Right atrium auricular region (tissue), 2 donors: ENCODE measurements around the gene PRUNE2. TPM values are rescaled to one million over a fixed set of nuclear protein-coding genes. Genes with fewer than 3 reads are reported as not detected.
A peak's percentile ranks its signal among the peaks of the same experiment; 100 is the strongest.

Experiments
- DNase-seq: peaks from one replicate; pipeline ENCODE4 v3.0.0-alpha.2; 2019; ENCODE audit warnings: low spot score
- H3K27ac ChIP-seq, 2 donors: fragments of 200-600 bp; sonication (generic); 1 replicate in 1 of 2; 2 replicates in 1 of 2; pipeline ENCODE4 v1.5.1; 2016 to 2019
- H3K27me3 ChIP-seq, 2 donors: fragments of 200-600 bp; sonication (generic); one replicate each; pipeline versions ENCODE4 v1.5.1 to v1.6.0; 2017 to 2019
- H3K36me3 ChIP-seq: fragments of 200-600 bp; sonication (generic); one replicate; pipeline ENCODE4 v1.5.1; 2016
- H3K4me1 ChIP-seq, 2 donors: fragments of 200-600 bp; sonication (generic); one replicate each; pipeline versions ENCODE4 v1.5.1 to v1.6.0; 2017 to 2019
- H3K4me3 ChIP-seq, 2 donors: fragments of 200-600 bp; sonication (generic); 1 replicate in 1 of 2; 2 replicates in 1 of 2; pipeline ENCODE4 v1.5.1; 2017 to 2019; ENCODE audit warnings: mild to moderate bottlenecking in 1 of 2, moderate library complexity in 1 of 2
- H3K9me3 ChIP-seq, 2 donors: fragments of 200-600 bp; sonication (generic); one replicate each; pipeline ENCODE4 v1.5.1; 2019
- total RNA-seq, 2 donors: library from RNA; depleted of rRNA; stranded (reverse); fragments of >200 nt; gene quantifications; one replicate each; pipeline ENCODE4 v1.1.0, GENCODE V29; 2016
- TF ChIP-seq, protein P1 (sequence below), 2 donors: fragments of 200-600 bp; sonication (generic); IDR thresholded peaks; one replicate each; pipeline ENCODE4 v1.5.1; 2019; ENCODE audit warnings: antibody characterized with exemption in 2 of 2

PRUNE2 gene
- total RNA-seq, 2 donors from 2014 or later = 15.4 to 28.5 TPM

DNA sequence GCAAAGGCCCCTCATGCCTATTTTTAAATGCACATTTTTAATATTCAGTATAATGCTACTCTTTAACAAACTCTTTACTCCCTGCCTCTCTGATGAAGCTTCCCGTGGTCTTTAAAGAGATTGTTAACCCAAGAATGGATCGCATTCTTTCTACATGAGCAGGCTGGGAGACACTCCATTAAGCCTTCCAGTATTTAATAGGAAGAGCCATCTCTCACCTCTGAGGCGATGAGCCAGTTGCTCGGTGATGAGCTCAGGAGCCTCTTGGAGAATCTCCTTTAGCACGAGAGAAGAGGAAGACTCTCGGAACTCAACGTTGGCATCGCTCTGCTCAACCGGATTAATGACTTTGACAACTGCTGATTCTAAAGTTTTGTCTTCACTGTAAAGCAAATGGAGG lies 59.6 kb downstream of the PRUNE2 start:
- no peaks in the 10 kb centered on the region for H3K36me3 ChIP-seq
- H3K27ac ChIP-seq = no peak overlapping the region
- TF ChIP-seq, protein P1, sequence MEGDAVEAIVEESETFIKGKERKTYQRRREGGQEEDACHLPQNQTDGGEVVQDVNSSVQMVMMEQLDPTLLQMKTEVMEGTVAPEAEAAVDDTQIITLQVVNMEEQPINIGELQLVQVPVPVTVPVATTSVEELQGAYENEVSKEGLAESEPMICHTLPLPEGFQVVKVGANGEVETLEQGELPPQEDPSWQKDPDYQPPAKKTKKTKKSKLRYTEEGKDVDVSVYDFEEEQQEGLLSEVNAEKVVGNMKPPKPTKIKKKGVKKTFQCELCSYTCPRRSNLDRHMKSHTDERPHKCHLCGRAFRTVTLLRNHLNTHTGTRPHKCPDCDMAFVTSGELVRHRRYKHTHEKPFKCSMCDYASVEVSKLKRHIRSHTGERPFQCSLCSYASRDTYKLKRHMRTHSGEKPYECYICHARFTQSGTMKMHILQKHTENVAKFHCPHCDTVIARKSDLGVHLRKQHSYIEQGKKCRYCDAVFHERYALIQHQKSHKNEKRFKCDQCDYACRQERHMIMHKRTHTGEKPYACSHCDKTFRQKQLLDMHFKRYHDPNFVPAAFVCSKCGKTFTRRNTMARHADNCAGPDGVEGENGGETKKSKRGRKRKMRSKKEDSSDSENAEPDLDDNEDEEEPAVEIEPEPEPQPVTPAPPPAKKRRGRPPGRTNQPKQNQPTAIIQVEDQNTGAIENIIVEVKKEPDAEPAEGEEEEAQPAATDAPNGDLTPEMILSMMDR (IDR thresholded peaks at IDR 0.05) = no peak

GRCh38 chr9:76845254-76845653 lies 60.7 kb downstream of the PRUNE2 start:
- TF ChIP-seq, protein P1 (IDR thresholded peaks at IDR 0.05) = no peak
- DNase-seq = no peak
- Histone ChIP-seq H3K4me3 (no peak overlapping the region), H3K36me3 (no peaks in the 10 kb centered on the region), H3K4me1 (no peaks in the 10 kb centered on the region), H3K27me3 (no peaks in the 10 kb centered on the region), H3K9me3 (no peaks in the 10 kb centered on the region), H3K27ac (no peak overlapping the region)

More for the DNA sequence above, 59.6 kb downstream of the PRUNE2 start:
- Histone ChIP-seq H3K4me1 (no peaks in the 10 kb centered on the region), H3K27me3 (no peaks in the 10 kb centered on the region), H3K4me3 (no peak overlapping the region), H3K9me3 (no peaks in the 10 kb centered on the region)
- no peak for DNase-seq

DNA sequence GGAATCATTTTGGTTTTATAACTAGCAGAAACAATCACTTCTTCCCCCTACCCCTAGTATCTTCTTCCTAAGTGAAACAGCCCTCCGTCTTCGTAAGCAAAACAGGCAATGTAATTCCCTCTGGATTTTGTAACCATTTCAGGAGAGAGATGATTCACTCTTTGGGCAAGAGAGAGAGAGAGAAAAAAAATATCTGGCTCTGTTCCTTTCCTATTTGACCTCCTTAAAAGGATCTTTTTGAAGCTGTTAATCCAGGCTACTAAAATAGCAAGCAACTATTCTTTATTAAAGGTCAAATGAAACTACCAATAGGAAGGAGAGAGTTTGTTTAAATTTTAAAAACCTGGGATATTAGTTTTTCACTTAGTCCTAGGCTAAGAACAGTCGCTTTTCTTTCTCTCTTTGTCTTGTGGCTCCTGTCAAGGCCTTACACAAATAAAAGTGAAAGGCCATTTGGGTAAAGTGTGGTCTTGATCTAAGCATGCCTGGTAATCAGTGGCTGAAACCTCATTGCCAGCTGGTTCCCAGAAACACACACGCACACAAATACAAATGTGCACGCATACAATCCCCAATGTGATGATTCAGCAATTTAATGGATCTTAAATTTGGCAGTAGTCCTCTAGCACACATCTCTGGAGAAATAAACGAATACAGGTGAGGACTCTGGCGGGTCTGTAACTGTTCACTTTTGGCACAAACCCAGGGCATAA lies 70.2 kb downstream of the PRUNE2 start:
- peak overlapping the region; percentile 63 to 68 for H3K27ac ChIP-seq
- H3K4me3 ChIP-seq = no peak overlapping the region
- H3K9me3 ChIP-seq = no peaks in the 10 kb centered on the region
- no peaks in the 10 kb centered on the region for H3K36me3 ChIP-seq
- peaks cover 0 to 19% of the 10 kb centered on the region in 2 donors for H3K4me1 ChIP-seq
- TF ChIP-seq, protein P1 (IDR thresholded peaks at IDR 0.05) = no peak
- DNase-seq = no peak
- no peaks in the 10 kb centered on the region for H3K27me3 ChIP-seq

DNA sequence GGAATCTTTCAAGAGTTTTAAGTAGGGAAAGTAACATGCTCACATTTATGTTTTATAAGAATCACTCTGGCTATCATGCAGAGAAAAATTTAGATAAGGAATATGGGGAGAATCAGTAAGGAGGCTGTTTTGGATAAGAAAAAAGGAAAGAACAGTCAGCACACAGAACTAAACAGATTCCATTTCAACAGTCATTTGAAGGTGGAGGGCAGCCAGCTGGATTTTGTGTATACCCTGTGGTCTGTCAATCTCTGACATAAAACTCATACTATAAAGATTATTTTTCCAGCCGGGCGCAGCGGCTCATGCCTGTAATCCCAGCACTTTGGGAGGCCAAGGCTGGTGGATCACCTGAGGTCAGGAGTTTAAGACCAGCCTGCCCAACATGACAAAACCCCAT lies 77.5 kb downstream of the PRUNE2 start:
- TF ChIP-seq, protein P1 (IDR thresholded peaks at IDR 0.05) = no peak
- Histone ChIP-seq H3K4me1 (no peaks in the 10 kb centered on the region), H3K27me3 (no peaks in the 10 kb centered on the region), H3K4me3 (no peak overlapping the region), H3K9me3 (no peaks in the 10 kb centered on the region), H3K27ac (no peak overlapping the region), H3K36me3 (no peaks in the 10 kb centered on the region)
- DNase-seq = no peak

GRCh38 chr9:76827296-76828080 lies 78.4 kb downstream of the PRUNE2 start:
- DNase-seq = no peak
- Histone ChIP-seq H3K9me3 (no peaks in the 10 kb centered on the region), H3K4me1 (no peaks in the 10 kb centered on the region), H3K4me3 (no peak overlapping the region), H3K27me3 (no peaks in the 10 kb centered on the region), H3K36me3 (no peaks in the 10 kb centered on the region), H3K27ac (no peak overlapping the region)
- TF ChIP-seq, protein P1 (IDR thresholded peaks at IDR 0.05) = no peak
